ENCODE data around the gene RGMA. TPM values are rescaled to one million over a fixed set of nuclear protein-coding genes. Genes with fewer than 3 reads are reported as not detected.

RGMA gene
- total RNA-seq, 4 donors from 2014 or later, result 28.2 to 110 (median 45.6) TPM

DNA sequence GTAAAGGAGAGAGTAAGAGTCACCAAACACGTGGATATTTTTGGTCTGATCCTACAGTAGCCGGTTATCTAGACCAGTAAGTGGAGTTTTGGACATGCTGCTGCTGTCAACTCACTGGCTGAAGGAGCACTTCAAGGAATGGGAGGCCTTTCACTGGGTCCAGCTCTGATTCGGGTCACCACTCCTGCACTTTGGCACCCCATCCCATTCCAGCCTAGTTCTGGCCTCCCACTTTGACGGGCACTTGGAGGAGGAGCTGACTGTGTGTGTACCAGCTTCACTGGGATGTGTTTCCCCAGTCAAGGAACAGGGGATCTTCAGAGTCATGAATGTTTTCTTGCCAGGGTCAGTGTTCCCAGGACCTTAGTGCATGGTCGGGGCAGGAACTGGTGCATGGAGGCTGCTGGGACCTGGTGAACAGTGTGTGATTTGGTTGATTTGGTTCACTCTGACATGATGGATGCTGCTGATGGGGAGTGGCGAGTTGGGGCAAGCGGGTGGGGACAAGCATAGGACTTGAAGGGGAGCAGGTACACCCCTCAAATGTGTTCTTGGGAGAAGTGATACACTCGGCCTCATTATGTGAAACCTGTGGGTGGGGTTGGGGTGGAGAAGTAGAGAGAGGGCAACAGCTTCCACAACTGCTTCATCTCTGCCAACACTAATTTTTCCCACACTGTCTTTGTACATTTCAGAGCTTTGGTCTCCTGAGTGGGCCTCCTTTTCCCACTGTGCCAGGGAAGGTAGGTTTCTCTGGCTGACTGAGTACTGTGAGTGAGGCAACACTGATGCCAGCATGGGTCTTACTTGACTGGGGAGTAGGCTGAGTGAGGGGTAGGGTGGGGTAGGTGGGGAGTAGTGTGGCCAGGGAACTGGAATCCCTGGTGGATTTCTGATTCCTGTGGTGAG lies 64.0 kb downstream of the RGMA start:
- DNase-seq (ENCODE audit: low spot score in 2 of 2), result no peak
- Histone ChIP-seq H3K27ac (peak overlapping the region in 2 of 4 donors; percentile 54 to 96), H3K4me3 (no peak overlapping the region), H3K36me3 (peaks cover 0 to 67% (median 24%) of the 10 kb centered on the region in 3 donors), H3K27me3 (no peaks in the 10 kb centered on the region), H3K4me1 (peaks cover 0 to 54% (median 38%) of the 10 kb centered on the region in 4 donors), H3K9me3 (no peaks in the 10 kb centered on the region)
- WGBS, 2 donors, result 86 to 89% methylated on average over 8 of the region's 8 CpGs
- TF ChIP-seq CTCF (IDR thresholded peaks at IDR 0.05) (no peak), POLR2A (IDR thresholded peaks at IDR 0.05) (no peak), EP300 (IDR thresholded peaks at IDR 0.05) (no peak)

DNA sequence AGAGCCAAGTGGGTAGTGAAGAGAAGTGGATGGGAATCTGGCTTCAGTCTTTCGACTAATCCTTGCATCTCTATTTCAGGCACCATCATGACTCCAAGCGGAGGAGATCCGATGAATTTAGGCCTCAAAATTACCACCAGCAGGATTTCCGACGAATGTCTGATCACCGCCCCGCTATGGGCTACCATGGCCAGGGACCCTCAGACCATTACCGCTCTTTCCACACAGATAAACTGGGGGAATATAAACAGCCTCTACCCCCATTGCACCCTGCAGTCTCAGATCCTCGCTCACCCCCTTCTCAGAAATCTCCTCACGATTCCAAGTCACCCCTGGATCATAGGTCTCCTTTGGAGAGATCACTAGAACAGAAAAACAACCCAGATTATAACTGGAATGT lies 64.7 kb downstream of the RGMA start:
- no peak for DNase-seq (ENCODE audit: low spot score in 2 of 2)
- TF ChIP-seq EP300 (IDR thresholded peaks at IDR 0.05) (no peak), POLR2A (IDR thresholded peaks at IDR 0.05) (no peak), CTCF (IDR thresholded peaks at IDR 0.05) (no peak)
- Histone ChIP-seq H3K9me3 (no peaks in the 10 kb centered on the region), H3K27me3 (no peaks in the 10 kb centered on the region), H3K27ac (no peak overlapping the region), H3K4me3 (no peak overlapping the region), H3K36me3 (peaks cover 0 to 74% (median 30%) of the 10 kb centered on the region in 3 donors), H3K4me1 (peaks cover 0 to 47% (median 31%) of the 10 kb centered on the region in 4 donors)
- WGBS, 2 donors, result 96 to 99% methylated on average over 10 of the region's 10 CpGs

GRCh38 chr15:93020976-93021772 lies 67.8 kb downstream of the RGMA start:
- Histone ChIP-seq H3K36me3 (peaks cover 0 to 93% (median 30%) of the 10 kb centered on the region in 3 donors), H3K4me1 (peaks cover 0 to 16% (median 4%) of the 10 kb centered on the region in 4 donors), H3K27ac (no peak overlapping the region), H3K27me3 (no peaks in the 10 kb centered on the region), H3K4me3 (no peak overlapping the region), H3K9me3 (no peaks in the 10 kb centered on the region)
- DNase-seq (ENCODE audit: low spot score in 2 of 2), result no peak
- 89 to 93% methylated on average over 3 of the region's 3 CpGs for WGBS, 2 donors
- no peak for TF ChIP-seq CTCF (IDR thresholded peaks at IDR 0.05)
- no peak for TF ChIP-seq POLR2A (IDR thresholded peaks at IDR 0.05)
- no peak for TF ChIP-seq EP300 (IDR thresholded peaks at IDR 0.05)

GRCh38 chr15:93019971-93020370 lies 69.0 kb downstream of the RGMA start:
- H3K36me3 ChIP-seq, result peaks cover 3 to 96% (median 38%) of the 10 kb centered on the region in 3 donors
- DNase-seq (ENCODE audit: low spot score in 2 of 2), result no peak
- no peaks in the 10 kb centered on the region for H3K27me3 ChIP-seq
- no peak overlapping the region for H3K27ac ChIP-seq
- no peak for TF ChIP-seq CTCF (IDR thresholded peaks at IDR 0.05)
- no peak for TF ChIP-seq POLR2A (IDR thresholded peaks at IDR 0.05)
- TF ChIP-seq EP300 (IDR thresholded peaks at IDR 0.05), result no peak
- H3K9me3 ChIP-seq, result no peaks in the 10 kb centered on the region
- 94 to 97% methylated on average over 10 of the region's 10 CpGs for WGBS, 2 donors
- no peak overlapping the region for H3K4me3 ChIP-seq
- peaks cover 0 to 5% (median 0%) of the 10 kb centered on the region in 4 donors for H3K4me1 ChIP-seq

All from tibial nerve (tissue), 4 donors.